HEK293T (cell line): ENCODE data around the gene GCM1.

Experiments
- ARNT ChIP-seq: fragments of 450-650 bp; IDR thresholded peaks from 2 replicates; pipeline ENCODE4 v1.6.1; 2017; ENCODE audit warnings: mild to moderate bottlenecking
- BHLHE40 ChIP-seq: fragments of 450-650 bp; IDR thresholded peaks from 2 replicates; pipeline ENCODE4 v1.6.1; 2016; ENCODE audit warnings: mild to moderate bottlenecking, moderate library complexity, borderline replicate concordance
- ELF4 ChIP-seq: fragments of 450-650 bp; IDR thresholded peaks from 2 replicates; pipeline ENCODE4 v1.6.1; 2017; ENCODE audit warnings: antibody characterized with exemption
- FOXM1 ChIP-seq: fragments of 450-650 bp; IDR thresholded peaks from 2 replicates; pipeline ENCODE4 v1.6.1; 2017; ENCODE audit warnings: mild to moderate bottlenecking, borderline replicate concordance
- HDGF ChIP-seq: fragments of 450-650 bp; IDR thresholded peaks from 2 replicates; pipeline ENCODE4 v1.6.1; 2017; ENCODE audit warnings: antibody characterized with exemption, borderline replicate concordance
- L3MBTL2 ChIP-seq: fragments of 450-650 bp; conservative IDR thresholded peaks from 2 replicates; pipeline ENCODE4 v1.6.1; 2016; ENCODE audit warnings: mild to moderate bottlenecking
- SP1 ChIP-seq: fragments of 450-650 bp; IDR thresholded peaks from 2 replicates; pipeline ENCODE4 v1.6.1; 2017
- SUZ12 ChIP-seq: fragments of 450-650 bp; IDR thresholded peaks from 2 replicates; pipeline ENCODE4 v1.6.1; 2016; ENCODE audit warnings: mild to moderate bottlenecking
- TARDBP ChIP-seq: fragments of 450-650 bp; IDR thresholded peaks from 2 replicates; pipeline ENCODE4 v1.6.1; 2016
- ZNF384 ChIP-seq: fragments of 450-650 bp; IDR thresholded peaks from 2 replicates; pipeline ENCODE4 v1.6.1; 2016

DNA sequence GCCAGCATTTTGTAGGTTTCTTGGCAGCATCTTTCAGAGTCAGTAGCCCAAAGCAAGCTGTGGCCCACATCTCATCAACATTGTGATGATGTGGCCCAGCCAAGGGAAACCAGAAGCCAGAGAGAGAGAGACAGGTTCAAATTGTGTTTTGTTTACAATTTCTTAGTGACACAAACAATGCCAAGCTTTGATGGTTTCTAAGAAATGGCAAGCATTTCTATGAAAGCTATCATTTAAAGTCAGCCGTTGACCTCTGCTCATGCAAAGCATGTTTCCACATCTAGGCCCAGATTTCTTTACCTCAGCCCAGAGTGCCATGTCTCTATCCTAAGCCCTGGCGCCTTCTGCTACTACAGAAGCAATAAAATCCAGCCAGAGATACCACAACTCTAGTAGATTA, 32.9 kb downstream of the GCM1 start:
- no peak for TF ChIP-seq L3MBTL2
- TF ChIP-seq ARNT: no peak
- TF ChIP-seq FOXM1: no peak
- TF ChIP-seq BHLHE40: no peak
- TF ChIP-seq TARDBP: no peak
- no peak for TF ChIP-seq HDGF
- TF ChIP-seq SUZ12: no peak
- no peak for TF ChIP-seq ELF4
- no peak for TF ChIP-seq ZNF384
- TF ChIP-seq SP1: no peak
